Heart left ventricle (tissue), 16 donors: Measurements from ENCODE around the gene ABCA1. TPM values are rescaled to one million over a fixed set of nuclear protein-coding genes. Genes with fewer than 3 reads are reported as not detected.

Source experiments
- ATAC-seq, 4 donors: fragments of 200-7000 bp; cut with Tn5 transposase; one replicate each; pipeline ENCODE4 v1.9.1; 2020 to 2022; ENCODE audit warnings: moderate library complexity in 4 of 4, mild to moderate bottlenecking in 3 of 4, moderate number of reproducible peaks in 1 of 4
- DNase-seq, 5 donors: peaks; one replicate each; pipeline ENCODE4 v3.0.0-alpha.2; 2020
- H3K27ac ChIP-seq, 12 donors: fragments of 200-600 bp; sonication (generic) in 4 of 12; one replicate each; pipeline versions ENCODE4 v1.5.0 to v1.8.0; 2016 to 2022; ENCODE audit warnings: mild to moderate bottlenecking in 2 of 12
- H3K27me3 ChIP-seq, 9 donors: fragments of 200-600 bp; sonication (generic) in 2 of 9; one replicate each; pipeline versions ENCODE4 v1.5.1 to v1.8.0; 2016 to 2022; ENCODE audit warnings: mild to moderate bottlenecking in 3 of 9
- H3K36me3 ChIP-seq, 9 donors: fragments of 200-600 bp; sonication (generic) in 2 of 9; one replicate each; pipeline versions ENCODE4 v1.5.0 to v1.8.0; 2018 to 2022; ENCODE audit warnings: mild to moderate bottlenecking in 2 of 9
- H3K4me1 ChIP-seq, 12 donors: fragments of 200-600 bp; sonication (generic) in 4 of 12; one replicate each; pipeline versions ENCODE4 v1.5.0 to v1.8.0; 2016 to 2022; ENCODE audit warnings: mild to moderate bottlenecking in 3 of 12
- H3K4me3 ChIP-seq, 12 donors: fragments of 200-600 bp; sonication (generic) in 4 of 12; one replicate each; pipeline versions ENCODE4 v1.5.0 to v1.8.0; 2017 to 2022; ENCODE audit warnings: mild to moderate bottlenecking in 9 of 12, moderate library complexity in 4 of 12
- H3K9me3 ChIP-seq, 12 donors: fragments of 200-600 bp; sonication (generic) in 4 of 12; one replicate each; pipeline versions ENCODE4 v1.5.0 to v1.8.0; 2016 to 2022; ENCODE audit warnings: mild to moderate bottlenecking in 1 of 12
- POLR2A ChIP-seq, 2 donors: fragments of 450-650 bp; IDR thresholded peaks; one replicate each; pipeline ENCODE4 v1.6.1; 2017; ENCODE audit warnings: antibody characterized with exemption in 2 of 2, mild to moderate bottlenecking in 2 of 2, moderate library complexity in 2 of 2
- WGBS, 4 donors: extraction: QIAGEN DNeasy Blood & Tissue Kit in 2 of 4; methylation state at CpG; one replicate each; pipeline versions ENCODE4 v1.1.5 to v1.1.7; 2013 to 2018; 5-methylcytosine and 5-hydroxymethylcytosine counted together
- intact Hi-C, 10 donors: fragments of 100-400 bp; cut with DNase I; formaldehyde crosslinking; loops; one replicate each; pipeline versions ENCODE4 v1.11.1 to v1.14.2; 2022
- polyA plus RNA-seq, 2 donors: library from polyadenylated mRNA; stranded (reverse); fragments of 200-250 nt; gene quantifications; one replicate each; pipeline ENCODE4 v1.2.3, GENCODE V29; 2013
- total RNA-seq, 9 donors: library from RNA; depleted of rRNA in 2 of 9; stranded (reverse); fragments of >200 nt in 2 of 9; fragmentation: NEBNext Ultra II Directional in 3 of 9; extraction: Animal tissue kit (Norgen Biotek cat#: 25700) in 3 of 9; gene quantifications; one replicate each; pipeline versions ENCODE4 v1.1.0 to v1.2.4, GENCODE V29; 2016 to 2023
- TF ChIP-seq, protein P1 (sequence below), 12 donors: fragments of 200-600 bp; sonication (generic) in 4 of 12; IDR thresholded peaks; one replicate each; pipeline versions ENCODE4 v1.5.0 to v1.8.0; 2018 to 2022; ENCODE audit warnings: antibody characterized with exemption in 12 of 12, mild to moderate bottlenecking in 5 of 12
- donor health status: ischemic (EF 13 %, LVEDD 7.1; RV severe dilation, severe dysfunction).
- donor health status: healthy with polysubstance abuse.
- donor health status: DM: no; HTN: yes; CAD: no.
- donor health status: DM: no; HTN: no; CAD: no.
- donor health status: ischemic (EF 25% LVEDD 6.9; RV normal size, moderate dysfunction).
- donor health status: ischemic (EF 25% LVEDD 5.7; RV mildly dilated, moderate dysfunction).
- donor health status: healthy.
- donor health status: DM: yes; HTN: yes; CAD: no.
- donor health status: ischemic (EF 35%, LVEDD 5.7; RV mildly dilated, moderate dysfunction).
- donor health status: nonischemic (EF 11% LVEDD 7.7; RV severe dilation, severe dysfunction).
- donor health status: DM: yes; HTN: yes; CAD: no.
- donor health status: PGD.
- donor health status: ischemic (EF 29% LVEDD 5.4; RV normal size, mild dysfunction).
- donor health status: nonischemic (EF 23%, LVEDD 6.1; RV moderate dilation, normal function).

Gene ABCA1
- total and polyA plus RNA-seq, 11 donors: 2.1 to 45.3 (median 10.6) TPM

GRCh38 chr9:104805441-104805840 is 122.5 kb downstream of the ABCA1 start:
- no peak for ATAC-seq
- peaks cover 0 to 100% (median 94%) of the 10 kb centered on the region in 9 donors for H3K36me3 ChIP-seq
- DNase-seq: no peak
- H3K27ac ChIP-seq: no peak overlapping the region
- H3K4me3 ChIP-seq: no peak overlapping the region
- H3K9me3 ChIP-seq: no peaks in the 10 kb centered on the region
- no peak for TF ChIP-seq POLR2A (IDR thresholded peaks at IDR 0.05)
- TF ChIP-seq, protein P1, sequence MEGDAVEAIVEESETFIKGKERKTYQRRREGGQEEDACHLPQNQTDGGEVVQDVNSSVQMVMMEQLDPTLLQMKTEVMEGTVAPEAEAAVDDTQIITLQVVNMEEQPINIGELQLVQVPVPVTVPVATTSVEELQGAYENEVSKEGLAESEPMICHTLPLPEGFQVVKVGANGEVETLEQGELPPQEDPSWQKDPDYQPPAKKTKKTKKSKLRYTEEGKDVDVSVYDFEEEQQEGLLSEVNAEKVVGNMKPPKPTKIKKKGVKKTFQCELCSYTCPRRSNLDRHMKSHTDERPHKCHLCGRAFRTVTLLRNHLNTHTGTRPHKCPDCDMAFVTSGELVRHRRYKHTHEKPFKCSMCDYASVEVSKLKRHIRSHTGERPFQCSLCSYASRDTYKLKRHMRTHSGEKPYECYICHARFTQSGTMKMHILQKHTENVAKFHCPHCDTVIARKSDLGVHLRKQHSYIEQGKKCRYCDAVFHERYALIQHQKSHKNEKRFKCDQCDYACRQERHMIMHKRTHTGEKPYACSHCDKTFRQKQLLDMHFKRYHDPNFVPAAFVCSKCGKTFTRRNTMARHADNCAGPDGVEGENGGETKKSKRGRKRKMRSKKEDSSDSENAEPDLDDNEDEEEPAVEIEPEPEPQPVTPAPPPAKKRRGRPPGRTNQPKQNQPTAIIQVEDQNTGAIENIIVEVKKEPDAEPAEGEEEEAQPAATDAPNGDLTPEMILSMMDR (IDR thresholded peaks at IDR 0.05): no peak
- intact Hi-C loops: loop anchor here in 3 of 10 donors (10.0 kb wide), 3 partner anchors 109 to 609 kb away; no protein-coding TSS in a partner anchor
- H3K4me1 ChIP-seq: peaks cover 0 to 2% (median 0%) of the 10 kb centered on the region in 12 donors
- no peaks in the 10 kb centered on the region for H3K27me3 ChIP-seq
- 97 to 100% (median 100%) methylated on average over 2 of the region's 2 CpGs for WGBS, 4 donors

DNA sequence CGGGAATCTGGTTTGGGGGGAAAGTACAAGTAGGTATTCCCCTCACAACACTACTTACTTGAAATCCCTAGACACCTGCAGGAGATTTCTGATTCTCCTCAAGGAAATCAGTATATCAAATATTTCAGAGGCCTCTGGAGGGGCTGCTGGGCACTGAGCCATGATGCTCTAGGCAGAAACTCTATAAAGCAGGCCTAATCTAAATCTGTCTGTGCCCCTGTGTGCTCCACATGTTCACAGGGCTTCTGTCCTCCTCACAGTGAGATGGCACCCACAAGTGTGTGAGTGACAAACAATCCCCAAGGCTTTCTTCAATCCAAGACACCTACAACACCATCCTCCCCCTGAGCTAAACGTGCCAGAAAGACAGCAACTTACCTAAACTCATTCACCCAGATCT is 125.0 kb downstream of the ABCA1 start:
- Histone ChIP-seq H3K9me3 (no peaks in the 10 kb centered on the region), H3K27ac (peak overlapping the region in 1 of 12 donors; percentile 6), H3K4me1 (peaks cover 0 to 4% (median 0%) of the 10 kb centered on the region in 12 donors), H3K36me3 (peaks cover 0 to 97% (median 93%) of the 10 kb centered on the region in 9 donors), H3K4me3 (no peak overlapping the region), H3K27me3 (no peaks in the 10 kb centered on the region)
- intact Hi-C loops: loop anchor here in 3 of 10 donors (10.0 kb wide), 3 partner anchors 112 to 612 kb away; no protein-coding TSS in a partner anchor
- TF ChIP-seq POLR2A (IDR thresholded peaks at IDR 0.05): no peak
- TF ChIP-seq, protein P1 (IDR thresholded peaks at IDR 0.05): no peak
- ATAC-seq (no peak), DNase-seq (no peak)
- 75 to 83% (median 77%) methylated on average over 2 of the region's 2 CpGs for WGBS, 4 donors

GRCh38 chr9:104802110-104802509 is 125.8 kb downstream of the ABCA1 start:
- intact Hi-C loops: loop anchor here in 3 of 10 donors (10.0 kb wide), 3 partner anchors 113 to 613 kb away; no protein-coding TSS in a partner anchor
- 72 to 89% (median 85%) methylated on average over 5 of the region's 5 CpGs for WGBS, 4 donors
- no peaks in the 10 kb centered on the region for H3K9me3 ChIP-seq
- peaks cover 0 to 99% (median 96%) of the 10 kb centered on the region in 9 donors for H3K36me3 ChIP-seq
- TF ChIP-seq, protein P1 (IDR thresholded peaks at IDR 0.05): no peak
- TF ChIP-seq POLR2A (IDR thresholded peaks at IDR 0.05): no peak
- H3K27me3 ChIP-seq: no peaks in the 10 kb centered on the region
- H3K4me3 ChIP-seq: no peak overlapping the region
- DNase-seq (no peak), ATAC-seq (peak; percentile 41 to 82 (median 70))
- peak overlapping the region in 3 of 12 donors; percentile 6 to 50 (median 37) for H3K27ac ChIP-seq
- H3K4me1 ChIP-seq: peaks cover 0 to 4% (median 0%) of the 10 kb centered on the region in 12 donors

DNA sequence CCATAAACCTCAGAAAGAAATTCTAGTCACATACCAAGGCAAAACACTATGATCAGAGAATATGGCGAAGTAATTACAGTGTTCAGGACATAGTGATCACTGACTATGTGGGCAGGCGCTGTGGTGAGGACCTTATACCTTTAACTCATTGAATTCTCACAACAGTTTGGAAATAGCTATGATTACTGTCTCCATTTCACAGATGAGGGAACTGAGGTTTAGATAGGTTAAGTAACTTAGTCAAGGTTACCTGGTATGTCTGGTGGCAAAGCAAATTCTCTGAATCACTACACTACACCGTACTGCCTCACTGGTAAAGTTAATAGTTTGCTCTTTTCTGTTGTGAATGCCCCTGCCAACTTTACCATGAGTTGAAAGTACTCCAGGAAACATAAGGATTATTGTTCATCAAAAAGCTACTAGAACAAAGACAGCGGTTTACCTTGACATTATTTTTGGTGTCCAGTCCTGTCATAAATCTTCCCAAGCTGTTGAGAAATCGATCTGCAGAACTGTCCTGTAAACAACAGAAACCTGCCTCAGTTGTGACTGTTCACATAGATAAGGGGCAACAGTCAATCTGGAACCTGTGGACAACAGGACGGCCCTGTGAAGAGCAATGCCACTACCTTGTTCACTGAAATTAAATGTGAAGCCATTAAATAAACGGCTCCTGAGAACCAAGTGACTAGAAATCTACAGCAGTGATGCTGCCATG is 127.7 kb downstream of the ABCA1 start:
- H3K27ac ChIP-seq: no peak overlapping the region
- TF ChIP-seq, protein P1 (IDR thresholded peaks at IDR 0.05): no peak
- TF ChIP-seq POLR2A (IDR thresholded peaks at IDR 0.05): no peak
- intact Hi-C loops: loop anchor here in 3 of 10 donors (10.0 kb wide), 3 partner anchors 115 to 615 kb away; no protein-coding TSS in a partner anchor
- WGBS, 4 donors: 93 to 98% (median 95%) methylated on average over 7 of the region's 7 CpGs
- no peaks in the 10 kb centered on the region for H3K27me3 ChIP-seq
- H3K9me3 ChIP-seq: no peaks in the 10 kb centered on the region
- peaks cover 0 to 7% (median 0%) of the 10 kb centered on the region in 12 donors for H3K4me1 ChIP-seq
- no peak overlapping the region for H3K4me3 ChIP-seq
- ATAC-seq (no peak), DNase-seq (no peak)
- H3K36me3 ChIP-seq: peaks cover 0 to 99% (median 95%) of the 10 kb centered on the region in 9 donors
